ENCODE results near the gene MAP4K4. TPM values are rescaled to one million over a fixed set of nuclear protein-coding genes. Genes with fewer than 3 reads are reported as not detected.

Gene MAP4K4
- total RNA-seq, 1 experiment from 2014 or later, result 132 TPM

GRCh38 chr2:101753720-101754490, 56.4 kb downstream of the MAP4K4 start:
- Mint-ChIP-seq H3K27ac (0 out of 7 replicates have a peak overlapping the region, but pooled peaks of 1 of the 3 experiments have one; percentile 44), H3K27me3 (ENCODE audit: low read depth) (no peaks in the 10 kb centered on the region; the same call in 1 of the 2 replicates), H3K4me1 (peaks cover 48 to 53% of the 10 kb centered on the region in 2 experiments), H3K9me3 (peaks cover 4 to 5% of the 10 kb centered on the region in 2 experiments; a peak in 4 of 5 replicates), H3K4me3 (no peak overlapping the region), H3K36me3 (ENCODE audit: insufficient read depth in 1 of 3, low read depth in 3 of 3) (peaks cover 4 to 17% (median 7%) of the 10 kb centered on the region in 3 experiments; a peak in 3 of 7 replicates)
- Histone ChIP-seq H3K4me1 (ENCODE audit: insufficient read depth, low read length) (peaks cover 11% of the 10 kb centered on the region), H3K23ac (ENCODE audit: insufficient read length, low read depth, low read length) (no peak overlapping the region), H3K27ac (ENCODE audit: insufficient read length, low read depth, low read length) (no peak overlapping the region), H3K23me2 (ENCODE audit: insufficient read length, low read depth, low read length, poor library complexity, severe bottlenecking) (no peaks in the 10 kb centered on the region), H3K4ac (ENCODE audit: low read depth, low read length) (no peak overlapping the region), H2BK120ac (ENCODE audit: low read depth, low read length, poor library complexity, severe bottlenecking) (no peak overlapping the region), H3K18ac (ENCODE audit: insufficient read length, low read depth, low read length) (no peak overlapping the region), H3K9me3 (ENCODE audit: control insufficient read depth, low read depth, low read length) (no peaks in the 10 kb centered on the region), H3K79me2 (ENCODE audit: insufficient read depth, low read length) (peaks cover 43% of the 10 kb centered on the region), H3K14ac (ENCODE audit: insufficient read depth, low read length) (no peak overlapping the region), H2BK12ac (ENCODE audit: insufficient read length, low read depth, low read length) (no peak overlapping the region), H3K4me2 (ENCODE audit: insufficient read depth, insufficient read length, low read length) (no peak overlapping the region), H4K91ac (ENCODE audit: insufficient read length, low read depth, low read length) (no peak overlapping the region), H3K27me3 (ENCODE audit: insufficient read depth, low read length) (no peaks in the 10 kb centered on the region), H2AFZ (ENCODE audit: low read length) (no peak overlapping the region), H2AK5ac (ENCODE audit: insufficient read length, low read length) (no peak overlapping the region), H3T11ph (ENCODE audit: low read length) (no peak overlapping the region), H3K9ac (ENCODE audit: extremely low read depth, insufficient read length, low read length) (no peak overlapping the region), H4K8ac (replicated peaks; ENCODE audit: insufficient read length, low read depth, low read length) (no peak overlapping the region), H2BK20ac (ENCODE audit: low read depth, low read length, poor library complexity, severe bottlenecking) (no peak overlapping the region), H2BK5ac (ENCODE audit: insufficient read length, low read length) (no peak overlapping the region), H3K79me1 (ENCODE audit: insufficient read depth, low read depth, low read length, poor library complexity, severe bottlenecking) (peaks cover 7% of the 10 kb centered on the region), H4K20me1 (ENCODE audit: control insufficient read depth, insufficient read depth, insufficient read length) (no peaks in the 10 kb centered on the region), H4K5ac (ENCODE audit: insufficient read length, low read depth, low read length) (no peak overlapping the region), H3K56ac (ENCODE audit: insufficient read length, low read depth, low read length) (no peak overlapping the region), H2BK15ac (ENCODE audit: low read depth, low read length) (no peak overlapping the region)
- DNase-seq, result no peak
- WGBS (ENCODE audit: extremely low coverage, insufficient read length, low lambda C conversion rate), result no CpG with 5 or more reads among the region's 5 CpGs
- TF ChIP-seq, protein P1, sequence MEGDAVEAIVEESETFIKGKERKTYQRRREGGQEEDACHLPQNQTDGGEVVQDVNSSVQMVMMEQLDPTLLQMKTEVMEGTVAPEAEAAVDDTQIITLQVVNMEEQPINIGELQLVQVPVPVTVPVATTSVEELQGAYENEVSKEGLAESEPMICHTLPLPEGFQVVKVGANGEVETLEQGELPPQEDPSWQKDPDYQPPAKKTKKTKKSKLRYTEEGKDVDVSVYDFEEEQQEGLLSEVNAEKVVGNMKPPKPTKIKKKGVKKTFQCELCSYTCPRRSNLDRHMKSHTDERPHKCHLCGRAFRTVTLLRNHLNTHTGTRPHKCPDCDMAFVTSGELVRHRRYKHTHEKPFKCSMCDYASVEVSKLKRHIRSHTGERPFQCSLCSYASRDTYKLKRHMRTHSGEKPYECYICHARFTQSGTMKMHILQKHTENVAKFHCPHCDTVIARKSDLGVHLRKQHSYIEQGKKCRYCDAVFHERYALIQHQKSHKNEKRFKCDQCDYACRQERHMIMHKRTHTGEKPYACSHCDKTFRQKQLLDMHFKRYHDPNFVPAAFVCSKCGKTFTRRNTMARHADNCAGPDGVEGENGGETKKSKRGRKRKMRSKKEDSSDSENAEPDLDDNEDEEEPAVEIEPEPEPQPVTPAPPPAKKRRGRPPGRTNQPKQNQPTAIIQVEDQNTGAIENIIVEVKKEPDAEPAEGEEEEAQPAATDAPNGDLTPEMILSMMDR (conservative IDR thresholded peaks at IDR 0.05), result no peak

Measured in H9 (cell line).